NCI-H460 (cell line): ENCODE measurements around the gene CAPN12. TPM values are rescaled to one million over a fixed set of nuclear protein-coding genes. Genes with fewer than 3 reads are reported as not detected.
"Not testable (repeated sequence)": the region's sequence is repeated elsewhere in the genome, so short reads cannot be mapped to it uniquely, and the experiment has no call there.

Experiments
- DNase-seq: peaks from one replicate; pipeline ENCODE4 v3.0.0-alpha.2; 2016; ENCODE audit warnings: low read depth; ENCODE audit errors: extremely low read depth
- total RNA-seq: library from RNA; depleted of rRNA; stranded (reverse); fragments of >200 nt; shearing (Covaris generic); gene quantifications from 2 replicates; pipeline ENCODE4 v1.2.3, GENCODE V29; 2014

CAPN12 gene
- total RNA-seq, 1 experiment from 2014 or later = 0.15 TPM

GRCh38 chr19:38773469-38774177 is 29.3 kb upstream of the CAPN12 start, which contains the start of gene LGALS7:
TSS of gene LGALS7 (minus strand) at chr19:38773517. CDS start at chr19:38773492, 25 bp downstream.
- DNase-seq = no peak

- not testable (repeated sequence) for DNase-seq
Observed at GRCh38 chr19:38771569-38771968, 27.3 kb upstream of the CAPN12 start.

- not testable (repeated sequence) for DNase-seq
Observed at GRCh38 chr19:38770949-38771275, 26.6 kb upstream of the CAPN12 start.

- not testable (repeated sequence) for DNase-seq
Observed at GRCh38 chr19:38770228-38770948, 26.1 kb upstream of the CAPN12 start.

- no peak for DNase-seq
Observed at GRCh38 chr19:38769635-38770211, 25.4 kb upstream of the CAPN12 start.

- DNase-seq = no peak
Observed at GRCh38 chr19:38766276-38767047, 22.2 kb upstream of the CAPN12 start.

- no peak for DNase-seq
Observed at GRCh38 chr19:38765214-38765613, 20.9 kb upstream of the CAPN12 start.

GRCh38 chr19:38763795-38764220 is 19.5 kb upstream of the CAPN12 start:
- no peak for DNase-seq

GRCh38 chr19:38761884-38762389 is 17.7 kb upstream of the CAPN12 start:
- not testable (repeated sequence) for DNase-seq

- not testable (repeated sequence) for DNase-seq
Observed at GRCh38 chr19:38760805-38761517, 16.7 kb upstream of the CAPN12 start.

- DNase-seq = no peak
Observed at GRCh38 chr19:38759590-38760003, 15.3 kb upstream of the CAPN12 start.

GRCh38 chr19:38754196-38754595 is 9.9 kb upstream of the CAPN12 start:
- not testable (repeated sequence) for DNase-seq

GRCh38 chr19:38753783-38754182 is 9.5 kb upstream of the CAPN12 start:
- not testable (repeated sequence) for DNase-seq

GRCh38 chr19:38745316-38745715 is 1.0 kb upstream of the CAPN12 start:
- DNase-seq = no peak

- DNase-seq = no peak
Observed at GRCh38 chr19:38744874-38745273, 600 bp upstream of the CAPN12 start.

- DNase-seq = no peak
Observed at GRCh38 chr19:38743394-38744297, 628 bp downstream of the CAPN12 start.

GRCh38 chr19:38742906-38743305 is 1.4 kb downstream of the CAPN12 start:
- DNase-seq = no peak

GRCh38 chr19:38742296-38742695 is 2.0 kb downstream of the CAPN12 start:
- no peak for DNase-seq

- DNase-seq = no peak
Observed at GRCh38 chr19:38741670-38742069, 2.6 kb downstream of the CAPN12 start.
